Choroid plexus epithelial cell (primary cell): ENCODE data around the gene DMBT1.
"Not testable (repeated sequence)": the region's sequence is repeated elsewhere in the genome, so short reads cannot be mapped to it uniquely, and the experiment has no call there.

Experiments used
- DNase-seq: peaks from one replicate; pipeline ENCODE4 v3.0.0-alpha.2; 2010; ENCODE audit warnings: low read depth
- H3K4me3 ChIP-seq: 2 replicates; pipeline ENCODE4 v1.5.1; 2011; ENCODE audit warnings: low read depth, mild to moderate bottlenecking, control low read depth, low read length, moderate library complexity
- CTCF ChIP-seq: conservative IDR thresholded peaks from 2 replicates; pipeline ENCODE4 v1.5.1; 2011; ENCODE audit warnings: low read depth, mild to moderate bottlenecking, control low read depth, inconsistent platforms, low read length, moderate library complexity

Gene DMBT1

GRCh38 chr10:122590153-122590552 lies 29.6 kb downstream of the DMBT1 start:
- DNase-seq = no peak
- no peak for TF ChIP-seq CTCF
- H3K4me3 ChIP-seq = no peak overlapping the region

- DNase-seq = no peak
- TF ChIP-seq CTCF = no peak
These were observed 31.2 kb downstream of the DMBT1 start for GRCh38 chr10:122591736-122592135.

GRCh38 chr10:122592161-122592560 lies 31.6 kb downstream of the DMBT1 start:
- no peak overlapping the region for H3K4me3 ChIP-seq
- no peak for TF ChIP-seq CTCF
- DNase-seq = no peak

More at GRCh38 chr10:122591736-122592135, 31.2 kb downstream of the DMBT1 start:
- no peak overlapping the region for H3K4me3 ChIP-seq

GRCh38 chr10:122617476-122618270 lies 57.1 kb downstream of the DMBT1 start:
- no peak overlapping the region for H3K4me3 ChIP-seq
- DNase-seq = no peak
- no peak for TF ChIP-seq CTCF

- no peak for TF ChIP-seq CTCF
- H3K4me3 ChIP-seq = no peak overlapping the region
- DNase-seq = no peak
These were observed 58.1 kb downstream of the DMBT1 start for GRCh38 chr10:122618461-122619165.

GRCh38 chr10:122620961-122621360 lies 60.4 kb downstream of the DMBT1 start:
- not testable (repeated sequence) for DNase-seq

GRCh38 chr10:122624546-122624945 lies 64.0 kb downstream of the DMBT1 start:
- DNase-seq = no peak
- TF ChIP-seq CTCF = no peak

More at GRCh38 chr10:122620961-122621360, 60.4 kb downstream of the DMBT1 start:
- H3K4me3 ChIP-seq = not testable (repeated sequence)

More at GRCh38 chr10:122624546-122624945, 64.0 kb downstream of the DMBT1 start:
- H3K4me3 ChIP-seq = no peak overlapping the region
